ENCODE data around the gene SNAI3.

- no peak for TF ChIP-seq CTCF (IDR thresholded peaks at IDR 0.05)
- no peak for TF ChIP-seq ZBTB21 (CRISPR knock-in tag; IDR thresholded peaks at IDR 0.05; ENCODE audit: borderline replicate concordance)
Observed at GRCh38 chr16:88719267-88719932, 33.1 kb upstream of the SNAI3 start.
